A204.1 (cell line): ENCODE results near the gene GYG2.
A peak's percentile ranks its signal among the peaks of the same experiment; 100 is the strongest.
"Not testable (repeated sequence)": the region's sequence is repeated elsewhere in the genome, so short reads cannot be mapped to it uniquely, and the experiment has no call there.

Experiments used
- FAIRE-seq: peaks from 2 replicates; lab custom pipeline; 2012; peaks lifted over from hg19 to GRCh38; lab: Jason Lieb, UNC

GYG2 gene

DNA sequence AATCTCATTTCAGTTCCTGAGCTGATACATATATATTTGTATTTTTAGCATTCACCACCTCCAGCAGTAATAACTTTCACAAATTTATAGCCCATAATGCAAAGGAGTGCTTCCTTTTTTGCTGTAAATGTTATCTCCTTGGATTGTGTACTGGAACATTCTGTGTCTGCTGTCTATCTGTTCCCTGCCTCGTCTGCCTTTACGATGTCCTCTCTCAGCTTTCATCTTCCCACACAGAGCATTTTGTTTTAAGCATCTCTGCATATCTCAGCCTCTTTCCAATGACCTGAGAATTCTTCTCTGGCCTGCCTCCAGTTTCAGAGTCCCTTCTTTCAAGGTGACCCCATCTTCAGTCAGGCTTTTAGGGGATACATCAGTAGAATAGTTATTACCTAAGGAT is 43.1 kb downstream of the GYG2 start:
- FAIRE-seq = no peak

GRCh38 chrX:2872671-2873277 is 44.0 kb downstream of the GYG2 start:
- no peak for FAIRE-seq

DNA sequence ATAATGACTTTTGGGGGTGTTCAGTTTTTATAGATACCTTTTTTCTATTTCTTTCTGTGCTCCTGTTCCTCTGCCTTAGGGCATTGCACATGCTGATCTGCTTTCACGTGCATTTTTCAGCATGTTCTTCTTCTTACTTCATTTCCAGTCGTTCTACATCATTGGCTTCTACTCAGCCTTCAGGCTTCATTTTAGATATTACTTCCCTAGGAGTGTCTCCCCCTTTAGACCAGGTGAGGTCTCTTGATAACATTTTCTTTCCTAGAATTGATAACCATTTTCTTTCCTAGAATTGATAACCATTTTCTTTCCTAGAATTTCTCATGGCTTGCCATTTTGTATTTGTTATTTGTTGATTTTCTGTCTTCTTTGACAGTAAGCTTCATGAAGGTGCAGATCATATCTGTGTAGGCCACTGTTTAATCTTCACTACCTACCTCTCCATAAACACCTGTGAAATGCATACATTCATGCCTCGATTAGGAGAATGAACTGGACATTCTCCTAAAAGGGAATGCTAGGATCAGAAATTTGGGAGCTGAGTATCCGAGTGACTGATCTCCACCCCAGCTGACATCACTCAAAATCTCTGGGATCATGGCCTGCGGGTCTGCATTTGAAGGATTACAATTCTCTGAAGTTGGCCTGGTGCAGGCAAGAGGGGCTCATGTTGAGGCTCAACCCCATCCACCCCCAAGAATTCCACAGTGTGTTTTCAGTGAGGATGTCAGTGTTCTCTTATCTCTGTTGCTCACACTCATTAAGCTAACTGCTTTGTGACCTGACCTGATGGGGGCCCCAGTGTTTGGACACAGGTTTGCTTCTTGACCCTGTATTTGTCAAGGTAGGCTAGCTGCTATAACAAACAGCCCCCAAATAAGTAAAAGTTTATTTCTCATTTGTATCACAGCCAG is 45.7 kb downstream of the GYG2 start:
- no peak for FAIRE-seq

DNA sequence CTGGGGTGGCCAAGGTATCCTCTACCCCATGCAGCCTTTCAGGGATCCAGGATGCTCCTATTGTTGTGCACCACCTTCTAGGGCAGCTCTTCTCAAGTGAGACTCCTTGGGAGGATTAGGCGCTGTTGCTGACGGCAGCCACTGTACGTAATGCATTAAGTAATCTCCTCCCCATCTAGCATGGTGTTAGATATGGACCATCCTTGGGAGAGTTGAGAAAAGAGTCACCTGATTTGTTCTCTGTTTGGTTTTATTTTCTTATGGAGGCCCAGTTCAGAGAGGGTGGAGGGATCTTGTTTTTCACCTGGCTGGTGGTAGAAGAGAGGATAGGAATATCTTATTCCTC is 46.4 kb downstream of the GYG2 start:
- no peak for FAIRE-seq

DNA sequence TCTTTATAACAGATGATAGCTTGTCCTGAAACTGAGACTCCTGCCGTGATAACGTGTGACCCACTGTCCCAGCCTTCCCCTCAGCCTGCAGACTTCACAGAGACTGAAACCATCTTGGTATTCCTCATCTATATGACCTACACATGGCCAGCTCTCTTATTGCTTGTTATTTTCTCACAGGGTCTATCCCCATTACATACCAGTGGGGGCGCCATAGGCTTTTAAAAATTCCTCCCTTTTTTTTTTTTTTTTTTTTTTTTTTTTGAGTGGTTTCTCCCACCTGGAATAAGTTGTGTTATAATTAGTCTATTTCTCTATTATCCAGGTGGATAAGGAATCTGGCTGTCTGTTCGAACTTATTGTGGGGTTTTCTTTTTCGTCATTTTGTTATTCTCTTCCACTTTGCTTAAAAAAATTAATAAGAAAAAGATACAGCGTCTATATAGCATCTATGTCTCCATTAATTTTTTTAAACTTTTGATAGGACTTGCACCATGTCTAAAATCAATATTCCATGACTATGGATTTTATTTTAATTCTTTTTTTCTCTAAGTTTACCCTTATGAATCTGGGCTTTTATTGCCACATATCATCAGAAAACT is 47.2 kb downstream of the GYG2 start:
- FAIRE-seq = peak; percentile 82

DNA sequence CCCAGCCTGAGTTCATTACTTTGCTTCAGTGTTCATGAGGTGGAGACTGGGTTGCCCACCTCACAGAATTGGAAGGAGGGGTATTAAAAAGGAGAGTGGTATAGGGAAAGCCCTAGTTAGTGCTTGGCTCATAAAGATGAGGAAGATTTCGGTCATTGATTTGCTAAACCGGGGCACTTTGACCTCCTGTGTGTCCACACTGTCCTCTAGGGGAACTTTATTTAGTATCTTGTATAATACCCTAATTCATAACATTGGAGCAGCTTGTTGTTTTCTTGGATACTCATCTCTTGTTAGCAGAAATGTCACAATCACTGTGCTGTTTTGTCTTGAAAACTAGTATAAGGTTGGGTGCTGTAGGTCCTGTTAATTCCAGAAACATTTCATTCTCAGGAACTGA is 49.8 kb downstream of the GYG2 start:
- FAIRE-seq = no peak

DNA sequence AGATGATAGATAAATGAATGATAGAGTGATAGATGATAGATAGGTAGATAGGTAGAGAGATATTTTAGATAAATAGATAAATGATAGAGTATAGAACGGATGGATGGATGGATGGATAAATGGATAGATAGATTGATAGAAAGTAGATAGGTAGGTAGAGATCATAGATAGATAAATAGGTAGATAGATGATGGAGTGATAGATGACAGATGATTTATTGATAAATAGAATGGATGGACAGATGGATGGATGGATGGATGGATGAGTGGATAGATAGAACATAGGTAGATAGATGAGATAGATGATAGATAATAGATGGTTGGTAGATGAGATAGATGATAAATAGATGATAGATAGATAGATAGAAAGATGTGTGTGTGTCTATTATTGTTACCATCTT is 50.9 kb downstream of the GYG2 start:
- no peak for FAIRE-seq

GRCh38 chrX:2883770-2884169 is 55.0 kb downstream of the GYG2 start:
- no peak for FAIRE-seq

DNA sequence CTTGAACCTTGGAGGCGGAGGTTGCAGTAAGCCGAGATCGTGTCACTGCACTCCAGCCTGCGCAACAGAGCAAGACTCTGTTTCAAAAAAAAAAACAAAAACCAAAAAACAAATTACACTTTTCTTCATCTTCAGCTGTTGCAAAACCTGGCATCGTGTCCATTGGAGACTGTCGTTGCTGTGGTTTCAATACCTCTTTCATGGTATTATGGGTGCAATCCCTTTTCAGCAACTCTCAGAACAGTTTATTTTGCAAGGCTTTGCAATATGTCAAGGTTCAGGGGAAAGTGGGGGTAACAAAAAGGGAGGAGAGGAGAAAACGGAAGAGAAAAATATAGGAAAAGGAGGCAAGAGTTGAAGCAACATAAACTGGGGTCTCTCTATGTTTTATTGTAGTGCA is 59.6 kb downstream of the GYG2 start:
- FAIRE-seq = no peak

DNA sequence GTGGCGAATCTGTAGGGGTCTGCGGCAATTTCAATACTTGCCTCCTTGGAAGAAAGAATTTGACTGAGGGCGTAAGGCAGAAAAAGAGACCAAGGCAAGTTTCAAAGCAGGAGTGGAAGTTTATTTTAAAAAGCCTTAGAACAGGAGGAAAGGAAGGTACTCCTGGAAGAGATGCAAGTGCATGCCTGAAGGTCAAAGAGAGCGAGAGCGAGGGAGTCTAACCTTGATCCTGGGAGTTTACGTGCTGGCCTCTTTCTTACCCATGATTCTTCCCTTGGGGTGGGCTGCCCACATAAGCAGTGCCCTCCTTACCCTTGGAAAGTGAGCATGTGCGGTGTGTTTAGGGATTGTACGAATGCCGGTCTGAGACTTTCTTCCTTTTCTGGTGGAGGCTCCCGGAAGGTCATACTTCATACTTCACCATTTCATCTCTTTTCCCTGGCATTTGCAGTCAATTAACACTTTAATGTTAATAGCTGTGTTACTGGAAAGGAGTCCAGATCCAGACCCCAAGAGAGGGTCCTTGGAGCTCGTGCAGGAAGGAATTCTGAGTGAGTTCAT is 60.4 kb downstream of the GYG2 start:
- no peak for FAIRE-seq

DNA sequence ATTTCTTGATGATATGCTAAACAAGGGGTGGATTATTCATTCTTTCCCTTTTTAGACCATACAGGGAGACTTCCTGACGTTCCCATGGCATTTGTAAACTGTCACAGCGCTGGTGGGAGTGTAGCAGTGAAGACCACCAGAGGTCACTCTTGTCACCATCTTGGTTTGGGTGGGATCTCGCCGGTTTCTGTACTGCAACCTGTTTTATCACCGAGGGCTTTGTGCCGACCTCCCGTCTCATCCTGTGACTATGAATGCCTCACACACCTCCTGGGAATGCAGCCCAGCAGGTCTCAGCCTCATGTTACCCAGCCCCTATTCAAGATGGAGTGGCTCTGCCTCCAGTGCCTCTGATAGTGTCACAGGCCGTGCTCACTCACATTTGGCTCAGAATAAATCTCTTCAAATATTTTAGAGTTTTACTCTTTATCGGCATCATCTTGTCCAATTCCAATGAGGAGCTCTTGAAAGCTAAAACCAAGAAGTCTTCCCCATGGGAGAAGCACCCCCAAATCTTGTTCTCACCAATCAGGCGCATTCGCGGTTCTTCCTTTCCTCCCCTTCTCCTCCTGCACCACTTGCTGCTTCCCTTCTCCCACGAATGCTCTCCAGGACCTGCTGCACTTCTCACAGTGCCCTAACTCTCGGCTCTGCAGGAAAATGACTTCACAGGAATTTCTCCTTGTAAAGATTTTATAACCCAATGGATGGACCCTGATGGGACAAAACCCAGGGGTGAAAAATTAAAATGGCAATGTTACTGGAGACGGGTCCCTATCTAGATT is 61.2 kb downstream of the GYG2 start:
- peak; percentile 44 for FAIRE-seq

DNA sequence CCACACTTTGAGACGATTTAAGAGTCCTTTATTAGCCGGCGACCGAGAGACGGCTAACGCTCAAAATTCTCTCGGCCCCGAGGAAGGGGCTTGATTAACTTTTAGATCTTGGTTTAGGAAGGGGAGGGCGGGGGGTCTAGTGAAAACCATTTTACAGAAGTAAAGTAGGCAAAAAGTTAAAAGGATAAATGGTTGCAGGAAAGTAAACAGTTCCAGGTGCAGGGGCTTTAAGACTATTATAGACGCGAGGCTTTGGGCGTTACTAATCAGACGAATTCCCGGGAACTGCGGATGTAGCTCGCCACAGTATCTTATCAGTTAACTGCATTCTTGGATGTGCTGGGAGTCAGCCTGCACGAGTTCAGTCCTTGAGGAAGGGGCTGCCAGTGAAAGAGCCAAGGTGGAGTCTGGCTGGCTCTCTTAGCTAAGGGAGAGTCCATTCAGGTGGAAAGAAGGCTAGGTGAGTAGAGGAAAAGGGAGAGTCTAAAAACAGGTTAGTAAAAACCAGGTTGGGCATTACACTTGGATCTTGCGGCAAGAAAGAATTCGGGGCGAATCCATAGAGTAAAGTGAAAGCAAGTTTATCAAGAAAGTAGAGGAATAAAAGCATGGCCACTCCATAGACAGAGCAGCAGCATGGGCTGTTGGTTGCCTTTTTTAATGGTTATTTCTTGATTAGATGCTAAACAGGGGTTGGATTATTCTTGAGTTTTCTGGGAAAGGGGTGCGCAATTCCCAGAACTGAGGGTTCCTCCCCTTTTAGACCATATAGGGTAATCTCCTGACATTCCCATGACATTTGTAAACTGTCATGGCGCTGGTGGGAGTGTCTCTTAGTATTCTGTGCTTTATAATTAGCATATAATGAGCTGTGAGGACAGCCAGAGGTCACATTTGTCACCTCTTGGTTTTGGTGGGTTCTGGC is 62.1 kb downstream of the GYG2 start:
- not testable (repeated sequence) for FAIRE-seq

GRCh38 chrX:2892816-2893215 is 64.1 kb downstream of the GYG2 start:
- no peak for FAIRE-seq

- FAIRE-seq = no peak
Observed at GRCh38 chrX:2894885-2895292, 66.2 kb downstream of the GYG2 start.

GRCh38 chrX:2897311-2897689 is 68.6 kb downstream of the GYG2 start:
- FAIRE-seq = no peak

DNA sequence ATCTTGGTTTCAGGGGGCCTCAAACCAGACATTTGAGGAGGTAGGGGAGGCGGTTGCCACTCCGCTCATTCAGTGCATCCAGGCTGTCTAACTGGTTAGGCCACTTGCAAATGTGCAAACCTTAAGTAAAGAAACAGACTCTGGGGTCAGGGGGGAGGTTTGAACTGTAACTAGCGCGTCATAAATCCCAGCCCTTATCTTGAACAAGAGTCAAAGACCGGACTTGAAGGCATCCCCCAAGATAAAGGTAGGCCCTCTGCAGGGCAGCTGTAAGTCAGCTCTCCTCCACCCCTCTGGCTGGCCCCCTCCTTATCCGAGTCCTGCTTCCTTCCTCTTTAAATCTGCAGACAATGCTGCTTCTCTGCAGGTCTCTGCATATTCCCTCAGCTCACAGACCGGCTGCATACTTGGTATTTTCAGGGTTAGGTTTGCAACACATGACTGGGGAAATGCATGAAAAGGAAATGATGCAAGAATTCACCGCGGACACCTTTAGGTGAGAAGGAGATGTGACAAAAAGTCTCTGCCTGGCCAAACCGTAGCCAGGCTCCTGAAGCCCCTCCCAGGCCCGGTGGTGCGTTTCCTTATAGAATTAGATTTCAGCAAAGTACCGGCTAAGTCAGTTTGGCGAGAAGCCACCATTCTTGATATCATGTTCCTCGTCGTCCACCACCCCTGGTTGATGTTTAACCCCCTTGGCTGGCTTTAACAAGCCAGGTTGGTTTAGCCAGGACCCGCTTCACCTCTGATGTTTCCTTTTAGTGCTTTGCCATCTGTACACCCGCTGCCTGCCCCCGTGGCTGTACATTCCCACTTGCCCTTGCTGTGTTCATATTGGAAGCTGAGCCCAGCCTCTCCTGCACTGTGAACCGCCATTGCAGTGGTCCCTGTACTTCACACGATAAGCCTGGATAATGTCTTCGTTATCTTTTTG is 69.2 kb downstream of the GYG2 start:
- not testable (repeated sequence) for FAIRE-seq

- FAIRE-seq = no peak
Observed at GRCh38 chrX:2898846-2899512, 70.2 kb downstream of the GYG2 start.

- FAIRE-seq = no peak
Observed at GRCh38 chrX:2901367-2902036, 72.8 kb downstream of the GYG2 start.

GRCh38 chrX:2902841-2903240 is 74.1 kb downstream of the GYG2 start:
- no peak for FAIRE-seq
